Measurements from ENCODE around the gene RNF144A.

Gene RNF144A

GRCh38 chr2:6948677-6949351, 31.6 kb downstream of the RNF144A start:
- TF ChIP-seq, protein P1, sequence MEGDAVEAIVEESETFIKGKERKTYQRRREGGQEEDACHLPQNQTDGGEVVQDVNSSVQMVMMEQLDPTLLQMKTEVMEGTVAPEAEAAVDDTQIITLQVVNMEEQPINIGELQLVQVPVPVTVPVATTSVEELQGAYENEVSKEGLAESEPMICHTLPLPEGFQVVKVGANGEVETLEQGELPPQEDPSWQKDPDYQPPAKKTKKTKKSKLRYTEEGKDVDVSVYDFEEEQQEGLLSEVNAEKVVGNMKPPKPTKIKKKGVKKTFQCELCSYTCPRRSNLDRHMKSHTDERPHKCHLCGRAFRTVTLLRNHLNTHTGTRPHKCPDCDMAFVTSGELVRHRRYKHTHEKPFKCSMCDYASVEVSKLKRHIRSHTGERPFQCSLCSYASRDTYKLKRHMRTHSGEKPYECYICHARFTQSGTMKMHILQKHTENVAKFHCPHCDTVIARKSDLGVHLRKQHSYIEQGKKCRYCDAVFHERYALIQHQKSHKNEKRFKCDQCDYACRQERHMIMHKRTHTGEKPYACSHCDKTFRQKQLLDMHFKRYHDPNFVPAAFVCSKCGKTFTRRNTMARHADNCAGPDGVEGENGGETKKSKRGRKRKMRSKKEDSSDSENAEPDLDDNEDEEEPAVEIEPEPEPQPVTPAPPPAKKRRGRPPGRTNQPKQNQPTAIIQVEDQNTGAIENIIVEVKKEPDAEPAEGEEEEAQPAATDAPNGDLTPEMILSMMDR (IDR thresholded peaks at IDR 0.05; ENCODE audit: control insufficient read depth, insufficient read depth, low read depth, low read length, missing control alignments) = no peak
- DNase-seq (ENCODE audit: low read depth) = no peak
- H3K4me3 ChIP-seq (ENCODE audit: control insufficient read depth, low read depth, low read length) = no peak overlapping the region

GRCh38 chr2:6951046-6951445, 33.8 kb downstream of the RNF144A start:
- no peak for DNase-seq (ENCODE audit: low read depth)
- H3K4me3 ChIP-seq (ENCODE audit: control insufficient read depth, low read depth, low read length) = no peak overlapping the region
- TF ChIP-seq, protein P1 (IDR thresholded peaks at IDR 0.05; ENCODE audit: control insufficient read depth, insufficient read depth, low read depth, low read length, missing control alignments) = no peak

DNA sequence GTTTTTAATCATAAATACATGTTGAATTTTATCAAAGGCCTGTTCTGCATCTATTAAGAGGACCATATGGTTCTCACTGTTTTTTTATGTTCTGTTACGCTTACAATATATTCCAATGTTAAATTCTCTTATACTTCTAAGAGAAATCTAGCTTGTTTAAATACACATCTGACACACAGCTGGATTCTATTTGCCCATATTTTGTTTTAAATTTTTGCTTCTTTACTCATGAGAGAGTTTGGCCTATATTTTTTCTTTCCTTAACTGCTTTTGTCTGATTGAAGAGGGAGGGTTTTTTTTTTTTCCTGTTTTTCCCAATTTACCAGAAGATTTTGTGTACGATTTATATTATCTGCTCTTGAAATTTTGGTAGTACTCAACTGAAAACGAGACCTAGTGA, 34.9 kb downstream of the RNF144A start:
- no peak for DNase-seq (ENCODE audit: low read depth)
- H3K4me3 ChIP-seq (ENCODE audit: control insufficient read depth, low read depth, low read length) = no peak overlapping the region
- TF ChIP-seq, protein P1 (IDR thresholded peaks at IDR 0.05; ENCODE audit: control insufficient read depth, insufficient read depth, low read depth, low read length, missing control alignments) = no peak

DNA sequence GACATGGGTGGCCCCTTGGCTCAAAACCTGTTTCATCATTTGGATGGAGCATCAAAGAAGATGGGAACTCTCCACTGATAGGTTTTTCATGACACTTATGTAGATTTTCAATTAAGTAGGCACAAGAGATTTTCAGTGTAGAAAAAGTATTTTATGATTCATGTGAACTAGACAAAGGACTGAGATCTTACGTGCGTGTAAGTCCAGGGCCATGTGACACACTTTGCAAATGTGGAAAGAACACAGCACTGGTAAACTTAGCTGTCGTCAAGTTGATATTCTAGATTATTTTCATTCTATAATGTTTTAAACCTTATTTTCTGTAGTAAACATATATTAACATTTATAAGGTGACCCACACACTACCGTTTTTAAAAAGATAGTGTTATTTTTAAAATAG, 37.4 kb downstream of the RNF144A start:
- DNase-seq (ENCODE audit: low read depth) = no peak

GRCh38 chr2:6955511-6956136, 38.4 kb downstream of the RNF144A start:
- no peak for DNase-seq (ENCODE audit: low read depth)
- TF ChIP-seq, protein P1 (IDR thresholded peaks at IDR 0.05; ENCODE audit: control insufficient read depth, insufficient read depth, low read depth, low read length, missing control alignments) = no peak
- H3K4me3 ChIP-seq (ENCODE audit: control insufficient read depth, low read depth, low read length) = no peak overlapping the region

More for the DNA sequence above, 37.4 kb downstream of the RNF144A start:
- TF ChIP-seq, protein P1 (IDR thresholded peaks at IDR 0.05; ENCODE audit: control insufficient read depth, insufficient read depth, low read depth, low read length, missing control alignments) = no peak
- no peak overlapping the region for H3K4me3 ChIP-seq (ENCODE audit: control insufficient read depth, low read depth, low read length)

- no peak for DNase-seq (ENCODE audit: low read depth)
- TF ChIP-seq, protein P1 (IDR thresholded peaks at IDR 0.05; ENCODE audit: control insufficient read depth, insufficient read depth, low read depth, low read length, missing control alignments) = no peak
Observed at GRCh38 chr2:6956566-6956965, 39.4 kb downstream of the RNF144A start.

More at GRCh38 chr2:6956566-6956965, 39.4 kb downstream of the RNF144A start:
- H3K4me3 ChIP-seq (ENCODE audit: control insufficient read depth, low read depth, low read length) = no peak overlapping the region

Measured in AG09309 (cell line).